ENCODE results near the gene SLC39A3. TPM values are rescaled to one million over a fixed set of nuclear protein-coding genes. Genes with fewer than 3 reads are reported as not detected.

SLC39A3 gene
- total RNA-seq, 2 experiments from 2014 or later: 25.4 to 27.4 TPM

- no peak overlapping the region for H3K27ac Mint-ChIP-seq
- ChIA-PET CTCF (interaction anchor here (1.1 kb wide), 1 partner anchor 43 kb away, joined by 3 read pairs; no protein-coding TSS in a partner anchor), POLR2A (no interaction called here)
- no peaks in the 10 kb centered on the region for H3K9me3 Mint-ChIP-seq
- no peak for DNase-seq
- no peak overlapping the region for H3K4me3 Mint-ChIP-seq
- no peaks in the 10 kb centered on the region for H3K4me1 Mint-ChIP-seq
- no peaks in the 10 kb centered on the region for H3K27me3 Mint-ChIP-seq
- H3K36me3 Mint-ChIP-seq (ENCODE audit: low read depth): no peaks in the 10 kb centered on the region
Observed at GRCh38 chr19:2690856-2691255, 49.0 kb downstream of the SLC39A3 start.

GRCh38 chr19:2686360-2686759 is 53.5 kb downstream of the SLC39A3 start:
- H3K27me3 Mint-ChIP-seq: no peaks in the 10 kb centered on the region
- POLR2A ChIA-PET: no interaction called here
- DNase-seq: no peak
- H3K4me3 Mint-ChIP-seq: no peak overlapping the region
- no peaks in the 10 kb centered on the region for H3K4me1 Mint-ChIP-seq
- CTCF ChIA-PET: interaction anchor here (0.6 kb wide), 1 partner anchor 257 kb away, joined by 3 read pairs; no protein-coding TSS in a partner anchor
- no peaks in the 10 kb centered on the region for H3K36me3 Mint-ChIP-seq (ENCODE audit: low read depth)
- no peak overlapping the region for H3K27ac Mint-ChIP-seq
- H3K9me3 Mint-ChIP-seq: no peaks in the 10 kb centered on the region

- Mint-ChIP-seq H3K27me3 (no peaks in the 10 kb centered on the region), H3K4me1 (no peaks in the 10 kb centered on the region), H3K27ac (no peak overlapping the region), H3K36me3 (ENCODE audit: low read depth) (no peaks in the 10 kb centered on the region), H3K9me3 (no peaks in the 10 kb centered on the region), H3K4me3 (no peak overlapping the region)
- POLR2A ChIA-PET: no interaction called here
- CTCF ChIA-PET: interaction anchor here (0.8 kb wide), 1 partner anchor 37 kb away, joined by 3 read pairs; no protein-coding TSS in a partner anchor
- DNase-seq: no peak
Observed at GRCh38 chr19:2685204-2685704, 54.6 kb downstream of the SLC39A3 start.

GRCh38 chr19:2683430-2684003 is 56.3 kb downstream of the SLC39A3 start:
- Mint-ChIP-seq H3K4me1 (no peaks in the 10 kb centered on the region), H3K27ac (no peak overlapping the region), H3K9me3 (no peaks in the 10 kb centered on the region), H3K4me3 (no peak overlapping the region), H3K27me3 (peaks cover 2% of the 10 kb centered on the region), H3K36me3 (ENCODE audit: low read depth) (no peaks in the 10 kb centered on the region)
- no peak for DNase-seq
- POLR2A ChIA-PET: no interaction called here
- CTCF ChIA-PET: no interaction called here

Other genes starting within 250 kb of the SLC39A3 start
- gene GNG7, start 37.3 kb downstream of the SLC39A3 start, total RNA-seq: under 1 TPM; 0.25 to 0.40 TPM
- gene DIRAS1, start 18.6 kb downstream of the SLC39A3 start, total RNA-seq: not detected
- 10 to 100 TPM; 38.2 to 42.7 TPM for gene SGTA, start 43.3 kb upstream of the SLC39A3 start, total RNA-seq
- 10 to 100 TPM; 80.0 to 85.4 TPM for gene THOP1, start 45.5 kb upstream of the SLC39A3 start, total RNA-seq
- 1 to 10 TPM; 2.3 to 3.0 TPM for gene ZNF554, start 79.9 kb upstream of the SLC39A3 start, total RNA-seq
- 1 to 10 TPM; 2.7 to 2.9 TPM for gene ZNF555, start 101.5 kb upstream of the SLC39A3 start, total RNA-seq
- gene ZNF556, start 127.3 kb upstream of the SLC39A3 start, total RNA-seq: not detected
- 1 to 10 TPM; 3.1 to 3.7 TPM for gene ZNF57, start 160.9 kb upstream of the SLC39A3 start, total RNA-seq
- gene ZNF77, start 205.0 kb upstream of the SLC39A3 start, total RNA-seq: 1 to 10 TPM; 4.0 to 4.2 TPM
- gene TLE6, start 237.5 kb upstream of the SLC39A3 start, total RNA-seq: 1 to 10 TPM; 1.1 to 2.0 TPM